Measurements from ENCODE around the gene SH3TC1. TPM values are rescaled to one million over a fixed set of nuclear protein-coding genes. Genes with fewer than 3 reads are reported as not detected.
A peak's percentile ranks its signal among the peaks of the same experiment; 100 is the strongest.

The SH3TC1 gene
- total and polyA plus RNA-seq, 9 donors: 1.1 to 34.5 (median 5.4) TPM

GRCh38 chr4:8267077-8267476, 68.0 kb downstream of the SH3TC1 start:
- peak; percentile 75 to 88 (median 85) for DNase-seq
- no peaks in the 10 kb centered on the region for H3K9me3 ChIP-seq

GRCh38 chr4:8268211-8268610, 69.1 kb downstream of the SH3TC1 start:
- H3K27ac ChIP-seq: peak overlapping the region in 1 of 2 donors; percentile 41
- TF ChIP-seq CTCF (IDR thresholded peaks at IDR 0.05): no peak
- TF ChIP-seq POLR2A (IDR thresholded peaks at IDR 0.05): no peak
- no peak for TF ChIP-seq EP300 (IDR thresholded peaks at IDR 0.05)
- intact Hi-C loops (cut with DNase I): loop anchor here in 1 of 4 donors (10.0 kb wide), 1 partner anchor 47 kb away; no protein-coding TSS in a partner anchor
- H3K27me3 ChIP-seq: no peaks in the 10 kb centered on the region
- no peaks in the 10 kb centered on the region for H3K36me3 ChIP-seq
- peak in 2 of 5 donors; percentile 39 to 45 for DNase-seq
- H3K4me3 ChIP-seq: no peak overlapping the region
- 96 to 99% (median 97%) methylated on average over 7 of the region's 7 CpGs for WGBS, 3 donors
- H3K4me1 ChIP-seq (ENCODE audit: insufficient read depth): peaks cover 26% of the 10 kb centered on the region
- no peaks in the 10 kb centered on the region for H3K9me3 ChIP-seq

More at GRCh38 chr4:8267077-8267476, 68.0 kb downstream of the SH3TC1 start:
- WGBS, 3 donors: 11 to 13% (median 12%) methylated on average over 13 of the region's 13 CpGs
- Histone ChIP-seq H3K36me3 (no peaks in the 10 kb centered on the region), H3K4me1 (ENCODE audit: insufficient read depth) (peaks cover 18% of the 10 kb centered on the region), H3K27ac (peak overlapping the region; percentile 38 to 41), H3K27me3 (no peaks in the 10 kb centered on the region), H3K4me3 (no peak overlapping the region)
- no peak for TF ChIP-seq POLR2A (IDR thresholded peaks at IDR 0.05)
- no peak for TF ChIP-seq EP300 (IDR thresholded peaks at IDR 0.05)
- peak; percentile 38 to 79 (median 61) for TF ChIP-seq CTCF (IDR thresholded peaks at IDR 0.05)
- intact Hi-C loops (cut with DNase I): loop anchor here in 3 of 4 donors (1.0 to 10.0 kb wide), 3 partner anchors 22 to 48 kb away; no protein-coding TSS in a partner anchor

GRCh38 chr4:8268901-8269534, 69.9 kb downstream of the SH3TC1 start:
- Histone ChIP-seq H3K9me3 (no peaks in the 10 kb centered on the region), H3K27ac (peak overlapping the region; percentile 25 to 72), H3K36me3 (no peaks in the 10 kb centered on the region), H3K27me3 (no peaks in the 10 kb centered on the region), H3K4me3 (peak overlapping the region; percentile 55), H3K4me1 (ENCODE audit: insufficient read depth) (peaks cover 27% of the 10 kb centered on the region)
- WGBS, 3 donors: 70 to 82% (median 76%) methylated on average over 24 to 25 of the region's 25 CpGs
- TF ChIP-seq EP300 (IDR thresholded peaks at IDR 0.05) (no peak), POLR2A (IDR thresholded peaks at IDR 0.05) (no peak), CTCF (IDR thresholded peaks at IDR 0.05) (no peak)
- intact Hi-C loops (cut with DNase I): loop anchor here in 1 of 4 donors (10.0 kb wide), 1 partner anchor 46 kb away; no protein-coding TSS in a partner anchor
- peak in 1 of 5 donors; percentile 35 for DNase-seq

- H3K27me3 ChIP-seq: no peaks in the 10 kb centered on the region
- peak; percentile 66 to 84 (median 79) for DNase-seq
- 1 to 2% (median 1%) methylated on average over 59 to 111 of the region's 111 CpGs for WGBS, 3 donors
- peaks cover 33% of the 10 kb centered on the region for H3K4me1 ChIP-seq (ENCODE audit: insufficient read depth)
- peak; percentile 81 for TF ChIP-seq POLR2A (IDR thresholded peaks at IDR 0.05)
- TF ChIP-seq CTCF (IDR thresholded peaks at IDR 0.05): no peak
- no peaks in the 10 kb centered on the region for H3K9me3 ChIP-seq
- peak within 1 kb of the TSS; percentile 25 to 72 for H3K27ac ChIP-seq
- no peaks in the 10 kb centered on the region for H3K36me3 ChIP-seq
- intact Hi-C loops (cut with DNase I): loop anchor here in 2 of 4 donors (10.0 kb wide), 3 partner anchors 45 to 135 kb away; no protein-coding TSS in a partner anchor
- peak within 1 kb of the TSS; percentile 55 for H3K4me3 ChIP-seq
Measured at GRCh38 chr4:8269535-8270417, 70.7 kb downstream of the SH3TC1 start, which contains the start of gene HTRA3. HTRA3 (plus strand) TSS chr4:8269754; CDS start chr4:8269969, 215 bp downstream.
